ENCODE results near the gene UNC5A. TPM values are rescaled to one million over a fixed set of nuclear protein-coding genes. Genes with fewer than 3 reads are reported as not detected.

The UNC5A gene
- total RNA-seq, 1 experiment from 2014 or later = not detected

GRCh38 chr5:176820937-176821336, 10.6 kb downstream of the UNC5A start:
- Histone ChIP-seq H3K4me2 (ENCODE audit: low read depth, low read length, poor library complexity, severe bottlenecking) (no peak overlapping the region), H3K36me3 (ENCODE audit: insufficient read depth, low read length) (no peaks in the 10 kb centered on the region), H3K9me3 (ENCODE audit: low read length) (no peaks in the 10 kb centered on the region), H3K27ac (ENCODE audit: low read length) (no peak overlapping the region), H3K4me3 (ENCODE audit: low read length) (no peak overlapping the region), H3K4me1 (ENCODE audit: low read length) (no peaks in the 10 kb centered on the region), H4K20me1 (ENCODE audit: insufficient read depth, low read depth, low read length) (no peaks in the 10 kb centered on the region), H3K79me2 (ENCODE audit: low read length) (no peaks in the 10 kb centered on the region), H2AFZ (ENCODE audit: low read length) (no peak overlapping the region), H3K27me3 (ENCODE audit: low read length) (no peaks in the 10 kb centered on the region), H3K9ac (ENCODE audit: low read length) (no peak overlapping the region), H3K9me2 (replicated peaks; ENCODE audit: insufficient read depth, low read length) (no peaks in the 10 kb centered on the region)
- DNase-seq = no peak

GRCh38 chr5:176821441-176821840, 11.1 kb downstream of the UNC5A start:
- Histone ChIP-seq H2AFZ (ENCODE audit: low read length) (no peak overlapping the region), H3K79me2 (ENCODE audit: low read length) (no peaks in the 10 kb centered on the region), H3K4me1 (ENCODE audit: low read length) (no peaks in the 10 kb centered on the region), H3K9me2 (replicated peaks; ENCODE audit: insufficient read depth, low read length) (no peaks in the 10 kb centered on the region), H3K9me3 (ENCODE audit: low read length) (no peaks in the 10 kb centered on the region), H3K27me3 (ENCODE audit: low read length) (no peaks in the 10 kb centered on the region), H3K9ac (ENCODE audit: low read length) (no peak overlapping the region), H3K36me3 (ENCODE audit: insufficient read depth, low read length) (no peaks in the 10 kb centered on the region), H4K20me1 (ENCODE audit: insufficient read depth, low read depth, low read length) (no peaks in the 10 kb centered on the region), H3K27ac (ENCODE audit: low read length) (no peak overlapping the region), H3K4me3 (ENCODE audit: low read length) (no peak overlapping the region), H3K4me2 (ENCODE audit: low read depth, low read length, poor library complexity, severe bottlenecking) (no peak overlapping the region)
- DNase-seq = no peak

- H3K27ac ChIP-seq (ENCODE audit: low read length) = no peak overlapping the region
- no peak overlapping the region for H3K4me3 ChIP-seq (ENCODE audit: low read length)
- H3K27me3 ChIP-seq (ENCODE audit: low read length) = no peaks in the 10 kb centered on the region
- H2AFZ ChIP-seq (ENCODE audit: low read length) = no peak overlapping the region
- H3K4me2 ChIP-seq (ENCODE audit: low read depth, low read length, poor library complexity, severe bottlenecking) = no peak overlapping the region
- H3K4me1 ChIP-seq (ENCODE audit: low read length) = no peaks in the 10 kb centered on the region
- no peaks in the 10 kb centered on the region for H3K9me2 ChIP-seq (replicated peaks; ENCODE audit: insufficient read depth, low read length)
- no peaks in the 10 kb centered on the region for H4K20me1 ChIP-seq (ENCODE audit: insufficient read depth, low read depth, low read length)
- H3K9ac ChIP-seq (ENCODE audit: low read length) = no peak overlapping the region
- H3K36me3 ChIP-seq (ENCODE audit: insufficient read depth, low read length) = no peaks in the 10 kb centered on the region
- no peaks in the 10 kb centered on the region for H3K79me2 ChIP-seq (ENCODE audit: low read length)
- H3K9me3 ChIP-seq (ENCODE audit: low read length) = no peaks in the 10 kb centered on the region
- no peak for DNase-seq
Observed at GRCh38 chr5:176822041-176822792, 11.9 kb downstream of the UNC5A start.

GRCh38 chr5:176822793-176823481, 12.6 kb downstream of the UNC5A start:
- Histone ChIP-seq H3K79me2 (ENCODE audit: low read length) (no peaks in the 10 kb centered on the region), H3K36me3 (ENCODE audit: insufficient read depth, low read length) (no peaks in the 10 kb centered on the region), H3K9ac (ENCODE audit: low read length) (no peak overlapping the region), H4K20me1 (ENCODE audit: insufficient read depth, low read depth, low read length) (no peaks in the 10 kb centered on the region), H3K4me1 (ENCODE audit: low read length) (no peaks in the 10 kb centered on the region), H3K9me2 (replicated peaks; ENCODE audit: insufficient read depth, low read length) (no peaks in the 10 kb centered on the region), H2AFZ (ENCODE audit: low read length) (no peak overlapping the region), H3K9me3 (ENCODE audit: low read length) (no peaks in the 10 kb centered on the region), H3K27ac (ENCODE audit: low read length) (no peak overlapping the region), H3K4me3 (ENCODE audit: low read length) (no peak overlapping the region), H3K4me2 (ENCODE audit: low read depth, low read length, poor library complexity, severe bottlenecking) (no peak overlapping the region), H3K27me3 (ENCODE audit: low read length) (no peaks in the 10 kb centered on the region)
- no peak for DNase-seq

- H3K9ac ChIP-seq (ENCODE audit: low read length) = no peak overlapping the region
- no peaks in the 10 kb centered on the region for H3K9me2 ChIP-seq (replicated peaks; ENCODE audit: insufficient read depth, low read length)
- H3K4me2 ChIP-seq (ENCODE audit: low read depth, low read length, poor library complexity, severe bottlenecking) = no peak overlapping the region
- H3K27me3 ChIP-seq (ENCODE audit: low read length) = no peaks in the 10 kb centered on the region
- no peak overlapping the region for H3K4me3 ChIP-seq (ENCODE audit: low read length)
- no peak for DNase-seq
- H3K79me2 ChIP-seq (ENCODE audit: low read length) = no peaks in the 10 kb centered on the region
- no peaks in the 10 kb centered on the region for H3K36me3 ChIP-seq (ENCODE audit: insufficient read depth, low read length)
- H4K20me1 ChIP-seq (ENCODE audit: insufficient read depth, low read depth, low read length) = no peaks in the 10 kb centered on the region
- no peak overlapping the region for H3K27ac ChIP-seq (ENCODE audit: low read length)
- H3K9me3 ChIP-seq (ENCODE audit: low read length) = no peaks in the 10 kb centered on the region
- H3K4me1 ChIP-seq (ENCODE audit: low read length) = no peaks in the 10 kb centered on the region
- H2AFZ ChIP-seq (ENCODE audit: low read length) = no peak overlapping the region
Observed at GRCh38 chr5:176823869-176824412, 13.6 kb downstream of the UNC5A start.

- H3K9me3 ChIP-seq (ENCODE audit: low read length) = no peaks in the 10 kb centered on the region
Observed at GRCh38 chr5:176824604-176825003, 14.2 kb downstream of the UNC5A start.

GRCh38 chr5:176825234-176825633, 14.9 kb downstream of the UNC5A start:
- Histone ChIP-seq H3K9me3 (ENCODE audit: low read length) (no peaks in the 10 kb centered on the region), H3K27ac (ENCODE audit: low read length) (no peak overlapping the region), H3K27me3 (ENCODE audit: low read length) (no peaks in the 10 kb centered on the region), H3K4me3 (ENCODE audit: low read length) (no peak overlapping the region), H4K20me1 (ENCODE audit: insufficient read depth, low read depth, low read length) (no peaks in the 10 kb centered on the region), H2AFZ (ENCODE audit: low read length) (no peak overlapping the region), H3K36me3 (ENCODE audit: insufficient read depth, low read length) (no peaks in the 10 kb centered on the region), H3K9me2 (replicated peaks; ENCODE audit: insufficient read depth, low read length) (no peaks in the 10 kb centered on the region), H3K4me1 (ENCODE audit: low read length) (no peaks in the 10 kb centered on the region), H3K79me2 (ENCODE audit: low read length) (no peaks in the 10 kb centered on the region), H3K9ac (ENCODE audit: low read length) (no peak overlapping the region), H3K4me2 (ENCODE audit: low read depth, low read length, poor library complexity, severe bottlenecking) (no peak overlapping the region)
- no peak for DNase-seq

More at GRCh38 chr5:176824604-176825003, 14.2 kb downstream of the UNC5A start:
- Histone ChIP-seq H3K4me3 (ENCODE audit: low read length) (no peak overlapping the region), H3K9me2 (replicated peaks; ENCODE audit: insufficient read depth, low read length) (no peaks in the 10 kb centered on the region), H3K36me3 (ENCODE audit: insufficient read depth, low read length) (no peaks in the 10 kb centered on the region), H3K4me1 (ENCODE audit: low read length) (no peaks in the 10 kb centered on the region), H3K9ac (ENCODE audit: low read length) (no peak overlapping the region), H3K79me2 (ENCODE audit: low read length) (no peaks in the 10 kb centered on the region), H2AFZ (ENCODE audit: low read length) (no peak overlapping the region), H3K27me3 (ENCODE audit: low read length) (no peaks in the 10 kb centered on the region), H4K20me1 (ENCODE audit: insufficient read depth, low read depth, low read length) (no peaks in the 10 kb centered on the region), H3K27ac (ENCODE audit: low read length) (no peak overlapping the region), H3K4me2 (ENCODE audit: low read depth, low read length, poor library complexity, severe bottlenecking) (no peak overlapping the region)
- DNase-seq = no peak

GRCh38 chr5:176825957-176826356, 15.6 kb downstream of the UNC5A start:
- Histone ChIP-seq H3K4me2 (ENCODE audit: low read depth, low read length, poor library complexity, severe bottlenecking) (no peak overlapping the region), H3K79me2 (ENCODE audit: low read length) (no peaks in the 10 kb centered on the region)

More at GRCh38 chr5:176825957-176826356, 15.6 kb downstream of the UNC5A start:
- H3K4me1 ChIP-seq (ENCODE audit: low read length) = no peaks in the 10 kb centered on the region
- no peaks in the 10 kb centered on the region for H3K36me3 ChIP-seq (ENCODE audit: insufficient read depth, low read length)
- H3K27ac ChIP-seq (ENCODE audit: low read length) = no peak overlapping the region
- no peak overlapping the region for H3K9ac ChIP-seq (ENCODE audit: low read length)
- H3K4me3 ChIP-seq (ENCODE audit: low read length) = no peak overlapping the region
- H2AFZ ChIP-seq (ENCODE audit: low read length) = no peak overlapping the region
- no peaks in the 10 kb centered on the region for H4K20me1 ChIP-seq (ENCODE audit: insufficient read depth, low read depth, low read length)
- no peaks in the 10 kb centered on the region for H3K9me3 ChIP-seq (ENCODE audit: low read length)
- no peaks in the 10 kb centered on the region for H3K9me2 ChIP-seq (replicated peaks; ENCODE audit: insufficient read depth, low read length)
- DNase-seq = no peak
- no peaks in the 10 kb centered on the region for H3K27me3 ChIP-seq (ENCODE audit: low read length)
